Measurements from ENCODE around the gene IQSEC3.

Gene IQSEC3

GRCh38 chr12:195951-196350 lies 129.4 kb downstream of the IQSEC3 start:
- Mint-ChIP-seq H3K4me1 (peaks cover 41% of the 10 kb centered on the region), H3K27ac (no peak overlapping the region), H3K4me3 (no peak overlapping the region), H3K9me3 (peaks cover 3% of the 10 kb centered on the region), H3K27me3 (ENCODE audit: low read depth, poor library complexity) (peaks cover 76% of the 10 kb centered on the region), H3K36me3 (ENCODE audit: low read depth) (no peaks in the 10 kb centered on the region)
- DNase-seq, result no peak
- TF ChIP-seq CTCF (IDR thresholded peaks at IDR 0.05), result no peak

GRCh38 chr12:196436-196835 lies 129.9 kb downstream of the IQSEC3 start:
- Mint-ChIP-seq H3K36me3 (ENCODE audit: low read depth) (no peaks in the 10 kb centered on the region), H3K27me3 (ENCODE audit: low read depth, poor library complexity) (peaks cover 76% of the 10 kb centered on the region), H3K9me3 (peaks cover 3% of the 10 kb centered on the region), H3K4me3 (no peak overlapping the region), H3K27ac (no peak overlapping the region), H3K4me1 (peaks cover 44% of the 10 kb centered on the region)
- no peak for TF ChIP-seq CTCF (IDR thresholded peaks at IDR 0.05)
- DNase-seq, result no peak

GRCh38 chr12:197347-197746 lies 130.8 kb downstream of the IQSEC3 start:
- no peak overlapping the region for H3K27ac Mint-ChIP-seq
- H3K4me1 Mint-ChIP-seq, result peaks cover 47% of the 10 kb centered on the region
- H3K4me3 Mint-ChIP-seq, result no peak overlapping the region
- no peak for TF ChIP-seq CTCF (IDR thresholded peaks at IDR 0.05)
- peaks cover 3% of the 10 kb centered on the region for H3K9me3 Mint-ChIP-seq
- peaks cover 78% of the 10 kb centered on the region for H3K27me3 Mint-ChIP-seq (ENCODE audit: low read depth, poor library complexity)
- H3K36me3 Mint-ChIP-seq (ENCODE audit: low read depth), result no peaks in the 10 kb centered on the region
- no peak for DNase-seq

- no peak for TF ChIP-seq CTCF (IDR thresholded peaks at IDR 0.05)
- no peaks in the 10 kb centered on the region for H3K36me3 Mint-ChIP-seq (ENCODE audit: low read depth)
- H3K27me3 Mint-ChIP-seq (ENCODE audit: low read depth, poor library complexity), result peaks cover 83% of the 10 kb centered on the region
- H3K4me3 Mint-ChIP-seq, result no peak overlapping the region
- no peak overlapping the region for H3K27ac Mint-ChIP-seq
- H3K4me1 Mint-ChIP-seq, result peaks cover 45% of the 10 kb centered on the region
- DNase-seq, result no peak
- peaks cover 7% of the 10 kb centered on the region for H3K9me3 Mint-ChIP-seq
These were observed 131.5 kb downstream of the IQSEC3 start for GRCh38 chr12:197911-198695.

GRCh38 chr12:198705-199104 lies 132.1 kb downstream of the IQSEC3 start:
- TF ChIP-seq CTCF (IDR thresholded peaks at IDR 0.05), result no peak

GRCh38 chr12:201361-201760 lies 134.8 kb downstream of the IQSEC3 start:
- peaks cover 86% of the 10 kb centered on the region for H3K27me3 Mint-ChIP-seq (ENCODE audit: low read depth, poor library complexity)
- H3K4me3 Mint-ChIP-seq, result no peak overlapping the region

More at GRCh38 chr12:198705-199104, 132.1 kb downstream of the IQSEC3 start:
- Mint-ChIP-seq H3K27ac (no peak overlapping the region), H3K27me3 (ENCODE audit: low read depth, poor library complexity) (peaks cover 81% of the 10 kb centered on the region), H3K4me1 (peaks cover 39% of the 10 kb centered on the region), H3K4me3 (no peak overlapping the region), H3K36me3 (ENCODE audit: low read depth) (no peaks in the 10 kb centered on the region), H3K9me3 (peaks cover 7% of the 10 kb centered on the region)
- DNase-seq, result no peak

More at GRCh38 chr12:201361-201760, 134.8 kb downstream of the IQSEC3 start:
- no peak for DNase-seq
- Mint-ChIP-seq H3K9me3 (peaks cover 7% of the 10 kb centered on the region), H3K36me3 (ENCODE audit: low read depth) (no peaks in the 10 kb centered on the region), H3K4me1 (peaks cover 43% of the 10 kb centered on the region), H3K27ac (no peak overlapping the region)
- TF ChIP-seq CTCF (IDR thresholded peaks at IDR 0.05), result no peak
